ENCODE results near the gene ZFYVE21.
A peak's percentile ranks its signal among the peaks of the same experiment; 100 is the strongest.
"Not testable (repeated sequence)": the region's sequence is repeated elsewhere in the genome, so short reads cannot be mapped to it uniquely, and the experiment has no call there.

Gene ZFYVE21

GRCh38 chr14:103715052-103716000, at the start of gene ZFYVE21, which contains the start of gene XRCC3:
Gene ZFYVE21 (plus strand): TSS chr14:103715810. CDS start chr14:103715842, 32 bp downstream.
Gene XRCC3 (minus strand): TSS chr14:103715451. CDS start chr14:103711087, 4,364 bp downstream.
- peak; percentile 98 for DNase-seq

- DNase-seq, result no peak
These were observed 47.9 kb upstream of the ZFYVE21 start for GRCh38 chr14:103667671-103668070.

GRCh38 chr14:103668117-103668516, 47.5 kb upstream of the ZFYVE21 start:
- no peak for DNase-seq

- no peak for DNase-seq
These were observed 46.2 kb upstream of the ZFYVE21 start for GRCh38 chr14:103669370-103669769.

GRCh38 chr14:103671911-103672310, 43.7 kb upstream of the ZFYVE21 start:
- DNase-seq, result no peak

GRCh38 chr14:103675957-103676356, 39.7 kb upstream of the ZFYVE21 start:
- DNase-seq, result no peak

- DNase-seq, result no peak
These were observed 38.5 kb upstream of the ZFYVE21 start for GRCh38 chr14:103676881-103677675.

- no peak for DNase-seq
These were observed 36.3 kb upstream of the ZFYVE21 start for GRCh38 chr14:103679351-103679750.

- no peak for DNase-seq
These were observed 34.9 kb upstream of the ZFYVE21 start for GRCh38 chr14:103680491-103681231.

- DNase-seq, result no peak
These were observed 32.5 kb upstream of the ZFYVE21 start for GRCh38 chr14:103683139-103683538.

- no peak for DNase-seq
These were observed 31.1 kb upstream of the ZFYVE21 start for GRCh38 chr14:103684471-103684870.

GRCh38 chr14:103684871-103685270, 30.7 kb upstream of the ZFYVE21 start:
- DNase-seq, result no peak

GRCh38 chr14:103685276-103686211, 30.1 kb upstream of the ZFYVE21 start:
- DNase-seq, result no peak

GRCh38 chr14:103686831-103687485, 28.7 kb upstream of the ZFYVE21 start:
- DNase-seq, result no peak

GRCh38 chr14:103687712-103688111, 27.9 kb upstream of the ZFYVE21 start:
- no peak for DNase-seq

GRCh38 chr14:103688441-103688840, 27.2 kb upstream of the ZFYVE21 start:
- DNase-seq, result no peak

- DNase-seq, result peak; percentile 62
These were observed 26.4 kb upstream of the ZFYVE21 start for GRCh38 chr14:103688906-103689902.

- DNase-seq, result no peak
These were observed 25.3 kb upstream of the ZFYVE21 start for GRCh38 chr14:103690332-103690731.

- not testable (repeated sequence) for DNase-seq
These were observed 24.0 kb upstream of the ZFYVE21 start for GRCh38 chr14:103691655-103692054.

GRCh38 chr14:103692159-103692558, 23.5 kb upstream of the ZFYVE21 start:
- DNase-seq, result no peak

All from NCI-H1048 (cell line).